GM19467 (cell line): ENCODE data around the gene ZFP62.
"Not testable (repeated sequence)": the region's sequence is repeated elsewhere in the genome, so short reads cannot be mapped to it uniquely, and the experiment has no call there.

Source experiments
- ATAC-seq: cut with Tn5 transposase; IDR thresholded peaks from one replicate; pipeline ENCODE4 v1.9.1; 2021; ENCODE audit warnings: mild to moderate bottlenecking, moderate library complexity; ENCODE audit not compliant: unreplicated experiment

The ZFP62 gene

DNA sequence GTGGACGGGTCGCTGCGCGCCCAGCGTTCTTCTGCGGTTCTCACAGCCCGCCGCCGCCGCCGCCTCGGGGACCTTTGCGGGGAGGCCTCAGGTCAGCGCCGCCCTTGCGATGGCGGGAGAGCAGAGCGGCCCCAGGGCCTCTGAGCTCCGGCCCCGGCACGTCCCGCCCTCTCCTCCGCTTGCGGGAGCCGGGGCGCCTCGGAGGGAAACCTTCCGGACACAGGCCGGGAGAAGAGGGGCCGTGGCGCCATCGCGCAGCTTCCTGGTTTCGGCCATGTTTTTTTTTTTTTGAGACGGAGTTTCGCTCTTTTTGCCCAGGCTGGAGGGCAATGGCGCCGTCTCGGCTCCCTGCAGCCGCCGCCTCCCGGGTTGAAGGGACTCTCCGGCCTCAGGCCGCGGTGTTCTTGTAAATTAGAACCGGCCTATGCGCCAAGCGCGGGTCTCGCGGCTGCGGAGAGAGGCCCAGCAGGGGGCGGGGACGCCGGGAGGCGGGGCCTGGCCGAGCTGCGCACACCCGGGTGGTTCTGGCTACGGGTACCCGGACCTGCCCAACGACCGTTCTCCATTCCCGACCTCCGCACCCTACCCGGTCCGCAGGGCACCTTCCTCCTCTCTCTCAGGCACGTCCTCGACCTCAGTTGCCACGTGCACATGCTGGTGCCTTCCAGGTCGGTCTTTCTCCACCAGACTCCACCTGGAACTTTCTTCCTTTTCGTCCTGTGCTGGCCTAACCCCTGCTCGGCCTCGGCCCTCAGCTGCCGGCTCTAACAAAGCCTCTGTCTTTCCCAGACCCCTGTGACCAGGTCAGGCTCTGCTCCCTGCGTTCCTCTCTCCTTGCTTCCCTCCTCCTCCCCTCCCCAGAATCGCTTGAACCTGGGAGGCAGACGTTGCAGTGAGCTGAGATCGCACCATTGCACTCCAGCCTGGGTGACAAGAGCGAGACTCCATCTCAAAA lies 29.7 kb downstream of the ZFP62 start:
- ATAC-seq = peak; percentile 78

DNA sequence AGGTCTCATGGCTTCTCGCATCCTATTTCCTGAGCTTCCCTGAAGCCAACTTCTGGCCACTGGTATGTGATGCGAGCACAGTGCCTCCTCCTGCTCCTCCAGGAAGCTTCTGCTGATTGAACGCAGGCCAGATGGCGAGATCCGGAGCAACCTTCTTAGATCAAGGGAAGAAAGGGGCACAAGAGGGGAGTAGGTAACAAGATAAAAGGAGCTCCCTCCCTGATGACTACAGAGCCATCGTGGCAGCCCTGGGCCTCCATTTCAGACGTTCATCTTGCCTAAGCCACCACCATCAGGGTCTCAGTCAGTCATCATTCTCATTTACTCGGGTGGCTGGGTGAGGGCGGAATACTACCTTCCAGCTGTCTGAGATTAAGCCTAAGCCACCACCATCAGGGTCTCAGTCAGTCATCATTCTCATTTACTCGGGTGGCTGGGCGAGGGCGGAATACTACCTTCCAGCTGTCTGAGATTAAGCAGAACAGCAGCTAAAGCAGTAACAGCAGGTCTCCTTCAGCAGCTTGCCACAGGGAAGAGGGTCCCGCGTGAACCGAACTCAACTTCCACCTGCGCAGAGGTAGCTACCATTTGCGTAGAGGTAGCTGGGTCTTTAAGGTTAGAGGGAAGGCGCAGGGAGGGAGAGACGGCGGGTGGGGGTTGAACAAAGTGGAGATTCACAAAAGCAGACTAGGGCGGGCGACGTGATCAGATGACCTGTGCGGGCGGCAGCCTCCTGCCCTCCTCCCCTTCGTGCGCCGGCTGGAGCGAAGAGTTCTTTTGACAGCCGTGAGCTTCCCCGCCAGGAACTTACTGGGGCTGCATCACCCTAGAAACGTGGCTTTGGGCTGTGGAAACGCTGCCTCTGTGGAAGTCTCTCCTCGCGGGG lies 30.6 kb downstream of the ZFP62 start:
- peak; percentile 40 for ATAC-seq

DNA sequence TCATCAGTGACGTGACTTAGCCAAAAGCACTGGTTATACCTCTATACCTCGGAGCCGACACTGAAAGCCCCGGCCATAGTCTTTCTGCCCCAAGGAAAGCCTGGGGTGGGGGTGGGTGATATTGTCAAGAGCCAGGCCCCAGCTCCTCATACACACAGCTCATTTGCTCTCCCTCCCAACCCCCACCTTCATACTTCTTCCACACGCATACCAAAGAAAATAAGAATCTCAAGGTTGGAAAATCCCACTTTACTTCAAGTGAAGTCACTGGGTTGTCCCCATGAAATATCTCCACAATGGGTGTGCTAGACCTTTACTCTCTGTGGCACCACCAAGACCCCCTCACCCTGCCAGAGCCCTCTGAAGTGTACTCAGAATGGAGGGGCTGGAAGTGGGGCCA lies 31.4 kb downstream of the ZFP62 start:
- ATAC-seq = no peak

DNA sequence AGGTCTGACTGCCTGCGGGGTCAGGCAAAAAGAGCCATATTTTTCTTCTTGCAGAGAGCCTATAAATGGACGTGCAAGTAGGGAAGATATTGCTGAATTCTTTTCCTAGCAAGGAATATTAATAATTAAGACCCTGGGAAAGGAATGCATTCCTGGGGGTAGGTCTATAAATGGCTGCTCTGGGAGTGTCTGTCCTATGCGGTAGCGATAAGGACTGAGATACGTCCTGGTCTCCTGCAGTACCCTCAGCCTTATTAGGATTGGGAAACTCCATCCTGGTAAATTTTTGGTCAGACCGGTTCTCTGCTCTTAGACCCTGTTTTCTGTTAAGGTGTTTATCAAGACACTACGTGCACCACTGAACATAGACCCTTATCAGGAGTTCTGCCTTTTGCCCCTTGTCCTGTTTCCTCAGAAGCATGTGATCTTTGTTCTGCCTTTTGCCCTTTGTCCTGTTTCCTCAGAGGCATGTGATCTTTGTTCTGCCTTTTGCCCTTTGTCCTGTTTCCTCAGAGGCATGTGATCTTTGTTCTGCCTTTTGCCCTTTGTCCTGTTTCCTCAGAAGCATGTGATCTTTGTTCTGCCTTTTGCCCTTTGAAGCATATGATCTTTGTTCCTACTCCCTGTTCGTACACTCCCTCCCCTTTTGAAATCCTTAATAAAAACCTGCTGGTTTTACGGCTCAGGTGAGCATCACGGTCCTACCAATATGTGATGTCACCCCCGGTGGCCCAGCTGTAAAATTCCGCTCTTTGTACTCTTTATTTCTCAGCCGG lies 32.1 kb downstream of the ZFP62 start:
- ATAC-seq = not testable (repeated sequence)

DNA sequence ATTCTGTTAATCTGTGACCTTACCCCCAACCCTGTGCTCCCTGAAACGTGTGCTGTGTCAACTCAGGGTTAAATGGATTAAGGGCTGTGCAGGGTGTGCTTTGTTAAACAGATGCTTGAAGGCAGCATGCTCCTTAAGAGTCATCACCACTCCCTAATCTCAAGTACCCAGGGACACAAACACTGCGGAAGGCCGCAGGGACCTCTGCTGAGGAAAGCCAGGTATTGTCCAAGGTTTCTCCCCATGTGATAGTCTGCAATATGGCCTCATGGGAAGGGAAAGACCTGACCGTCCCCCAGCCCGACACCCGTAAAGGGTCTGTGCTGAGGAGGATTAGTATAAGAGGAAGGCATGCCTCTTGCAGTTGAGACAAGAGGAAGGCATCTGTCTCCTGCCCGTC lies 33.7 kb downstream of the ZFP62 start:
- ATAC-seq = not testable (repeated sequence)

DNA sequence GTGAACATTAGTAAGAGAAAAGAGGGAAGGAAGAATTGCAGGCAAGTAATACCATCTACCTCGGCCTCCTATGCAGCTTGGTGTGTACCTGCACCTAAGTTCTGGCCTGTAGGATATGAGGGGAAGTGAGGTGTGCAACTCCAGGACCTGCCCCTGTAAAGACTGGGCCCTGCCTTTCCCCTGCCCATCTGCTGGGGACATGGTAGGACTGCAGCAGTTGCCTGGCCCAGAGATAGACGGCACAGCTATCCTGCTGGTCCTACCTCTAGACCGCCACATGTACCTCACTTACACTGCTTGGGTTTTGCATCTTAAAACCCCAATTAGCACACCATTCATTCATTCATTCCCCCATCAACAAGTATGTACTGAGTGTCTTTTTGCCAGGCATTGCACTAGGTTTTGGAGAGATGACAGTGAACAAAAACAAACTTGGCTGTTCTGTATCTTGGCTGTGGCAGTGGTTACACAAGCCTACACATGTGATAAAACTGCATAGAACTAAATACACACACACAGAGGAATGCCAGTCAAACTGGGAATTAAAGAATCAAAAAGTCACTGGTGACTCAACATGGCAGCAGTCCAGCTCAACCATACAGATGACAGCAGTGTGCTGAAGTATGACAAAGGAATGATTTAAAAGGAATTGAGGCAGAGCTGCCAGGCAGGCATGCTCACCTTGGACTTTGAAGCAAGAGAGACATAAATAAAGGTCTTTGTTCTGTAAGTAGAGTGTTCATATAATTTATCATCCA lies 35.1 kb downstream of the ZFP62 start:
- no peak for ATAC-seq

DNA sequence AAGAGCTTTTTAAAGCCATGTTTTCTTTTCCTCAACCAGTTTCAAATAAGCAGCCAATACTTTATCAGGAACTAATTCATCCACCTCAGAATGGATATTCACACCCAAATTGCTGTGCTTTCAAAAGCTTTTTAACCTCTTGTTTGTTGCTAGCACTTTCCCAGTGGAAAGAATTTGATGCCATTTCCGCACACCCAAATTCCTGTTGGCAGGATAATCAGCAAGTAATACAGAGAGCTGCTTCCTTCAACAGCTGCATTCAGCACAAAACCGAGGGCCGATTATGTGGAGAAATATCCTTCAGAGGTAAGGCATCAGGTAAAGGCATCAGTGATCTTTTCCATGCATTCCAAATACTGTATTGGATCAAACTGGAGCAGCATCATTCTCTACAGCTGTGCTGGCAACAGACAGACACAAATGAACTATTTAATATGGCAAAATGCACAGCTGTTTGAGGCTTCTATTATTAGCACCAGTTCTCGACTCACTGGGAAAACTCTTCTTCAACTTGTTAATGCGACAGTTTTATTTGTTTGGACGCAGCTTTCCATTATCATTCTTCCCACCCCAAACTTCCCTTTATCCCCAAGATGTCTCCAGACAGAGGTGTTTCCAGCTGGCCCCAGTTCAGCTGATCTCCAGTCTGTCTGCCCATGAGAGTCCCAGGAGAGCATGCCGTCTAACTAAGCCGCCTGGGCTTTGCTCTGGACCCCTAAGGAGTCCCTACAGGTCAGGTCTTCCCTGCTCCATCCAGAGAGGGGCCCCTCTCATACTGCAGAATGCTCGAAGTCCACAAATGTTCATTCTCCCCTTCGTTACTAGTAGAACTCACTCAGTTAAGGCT lies 36.2 kb downstream of the ZFP62 start:
- ATAC-seq = no peak

DNA sequence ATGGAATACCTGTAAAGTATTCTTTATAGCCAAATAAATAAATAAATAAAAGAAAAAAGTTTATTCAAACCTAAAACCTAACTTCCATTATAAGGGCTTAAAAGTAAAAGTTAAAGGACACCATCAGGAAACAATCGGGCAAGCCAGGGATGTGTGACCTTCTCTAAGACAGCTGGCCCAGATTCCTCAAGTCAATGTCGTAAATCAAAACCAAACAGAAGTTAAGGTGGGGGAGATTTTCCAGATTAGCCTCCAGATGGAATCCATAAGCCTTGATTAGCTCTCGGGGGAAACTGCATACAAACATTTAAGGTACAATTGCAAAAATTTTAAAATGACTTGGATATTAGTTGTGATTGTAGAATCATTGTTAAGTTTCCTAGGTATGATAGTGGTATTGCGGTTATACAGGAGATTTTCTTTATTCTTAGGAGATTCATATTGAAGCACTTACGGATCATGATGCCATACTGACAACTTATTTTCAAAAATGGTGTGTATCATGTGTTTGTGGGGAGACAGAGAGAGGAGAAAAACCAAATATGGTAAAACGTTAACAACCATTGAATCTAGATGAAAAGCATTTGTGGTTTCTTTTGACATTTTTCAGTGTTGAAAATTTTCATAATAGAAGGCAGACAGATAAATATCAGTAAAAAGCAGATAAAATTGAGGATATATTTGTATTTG lies 37.0 kb downstream of the ZFP62 start:
- no peak for ATAC-seq

DNA sequence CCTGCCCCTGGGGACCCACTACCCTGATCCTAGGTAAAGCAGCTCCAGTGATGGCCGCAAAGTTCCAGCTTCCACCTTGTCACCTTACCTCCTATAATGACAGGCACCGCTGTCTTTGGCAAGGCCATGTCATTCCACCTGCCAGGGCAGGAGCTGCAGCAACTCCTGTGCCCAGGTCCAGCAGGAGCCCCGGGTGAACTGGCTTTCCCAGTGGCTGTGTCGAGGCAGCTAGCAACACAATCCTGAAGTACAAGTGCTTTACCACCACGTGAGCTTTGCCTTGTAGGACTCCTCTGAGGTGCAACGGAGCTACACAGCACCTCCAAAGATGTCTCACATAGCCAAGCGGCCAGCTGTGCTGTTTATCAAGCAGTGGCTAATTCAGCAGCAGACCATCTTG lies 37.7 kb downstream of the ZFP62 start:
- ATAC-seq = no peak

DNA sequence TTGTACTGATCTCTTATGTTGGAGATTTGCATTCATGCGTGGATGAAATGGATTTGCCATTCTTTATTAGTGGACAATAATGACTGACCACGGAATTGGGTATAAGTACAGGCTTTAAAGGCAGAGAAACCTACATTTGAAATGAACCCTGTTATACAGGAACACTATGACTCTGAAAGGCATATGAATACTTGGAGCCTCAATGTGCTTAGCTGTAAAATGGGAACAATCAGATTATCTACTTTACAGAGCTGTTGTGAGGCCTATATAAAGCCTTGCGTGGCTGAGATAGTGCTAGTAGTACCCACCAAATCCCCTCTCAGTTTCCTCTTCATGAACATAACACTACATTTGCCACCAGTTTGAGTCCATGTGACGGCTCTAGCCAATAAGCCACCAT lies 39.5 kb downstream of the ZFP62 start:
- ATAC-seq = no peak

DNA sequence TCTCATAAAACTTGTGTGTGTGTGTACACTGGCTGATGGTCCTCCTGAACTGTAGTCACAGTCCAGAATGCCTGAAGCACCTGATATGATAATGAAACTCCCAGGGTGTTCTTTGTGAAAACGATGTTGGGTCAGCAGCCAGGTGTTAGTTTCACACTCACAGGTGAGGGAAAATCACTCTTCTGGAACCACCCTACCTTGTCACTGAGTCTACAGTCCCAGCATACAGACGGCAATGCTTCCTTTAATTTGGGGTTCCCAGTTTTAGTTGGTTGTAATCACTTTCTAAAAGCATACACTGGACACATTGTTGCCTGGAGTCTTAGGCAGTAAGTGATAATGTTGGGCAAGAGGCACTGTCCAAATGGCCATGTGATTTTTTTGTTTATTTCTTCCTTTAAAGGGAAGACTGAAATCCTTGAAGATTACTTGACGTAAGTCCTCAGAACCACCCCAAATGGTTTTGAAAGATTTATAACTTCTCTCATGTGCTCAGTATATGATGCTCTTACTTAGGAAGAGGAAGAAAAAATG lies 40.2 kb downstream of the ZFP62 start:
- ATAC-seq = peak; percentile 64

DNA sequence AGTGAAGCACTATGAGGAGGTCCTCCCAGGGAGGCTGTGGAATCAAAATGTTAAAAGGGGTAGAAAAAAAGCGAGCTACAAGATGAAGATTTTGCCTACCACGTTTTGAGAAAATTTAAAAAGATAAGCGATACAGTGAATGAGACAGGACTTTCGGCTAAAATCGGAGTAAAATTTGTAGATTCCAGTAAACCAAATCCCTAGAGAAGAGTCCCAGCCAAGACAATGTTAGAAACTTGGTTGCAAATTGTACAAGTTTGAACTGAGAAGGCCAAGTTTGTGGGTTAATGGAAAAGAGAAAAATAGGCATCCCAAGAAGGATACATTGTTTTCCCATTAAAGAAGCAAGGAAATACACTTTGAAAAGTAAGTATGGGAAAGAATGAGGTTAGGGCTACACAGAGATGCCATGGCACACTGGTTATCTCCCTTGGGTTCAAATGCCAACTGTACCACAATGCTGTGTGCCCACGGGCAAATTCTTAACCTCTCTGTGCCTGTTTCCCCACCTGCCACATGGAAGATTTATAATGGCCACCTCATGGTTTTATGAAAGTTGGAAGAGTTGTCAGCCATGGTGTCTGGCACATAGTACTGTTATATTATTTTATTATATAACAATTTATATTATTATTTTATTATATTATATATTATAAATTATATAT lies 42.3 kb downstream of the ZFP62 start:
- ATAC-seq = no peak

DNA sequence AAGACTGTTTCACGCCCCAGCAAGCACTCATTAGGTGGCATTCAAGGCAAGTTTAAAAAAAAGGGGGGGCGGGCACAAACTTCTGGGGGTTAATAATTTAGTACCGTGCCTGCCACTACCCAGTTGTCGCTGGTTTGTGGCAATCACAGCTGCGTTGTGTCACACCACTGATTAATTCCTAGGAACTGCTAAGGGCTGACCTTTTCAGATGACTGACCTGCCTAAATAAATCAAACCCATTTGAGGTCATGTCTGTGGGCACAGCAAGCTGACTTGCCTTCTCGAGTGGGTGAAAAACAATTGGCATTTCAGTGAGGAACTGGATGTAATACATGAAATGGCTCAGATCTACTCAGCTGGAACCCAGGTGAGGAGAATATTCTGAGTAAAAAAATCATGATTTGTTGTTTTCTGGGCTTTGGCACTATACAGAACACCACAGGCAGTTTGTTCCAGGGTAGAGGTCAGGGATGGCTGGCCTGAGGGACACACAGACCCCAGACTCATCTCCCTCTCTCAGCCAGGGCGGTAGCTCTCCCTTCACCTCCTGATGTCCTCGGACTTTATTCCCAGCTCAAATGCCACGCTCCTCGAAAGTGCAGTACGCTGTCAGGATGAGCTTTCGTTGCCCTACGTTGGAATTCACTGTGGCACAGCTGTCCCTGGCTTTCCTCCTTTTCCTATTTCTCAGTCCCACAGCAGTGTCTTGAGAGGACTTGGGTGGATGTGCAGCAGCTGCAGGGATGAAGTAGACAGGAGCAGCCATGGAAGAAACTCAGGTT lies 43.0 kb downstream of the ZFP62 start:
- ATAC-seq = no peak

DNA sequence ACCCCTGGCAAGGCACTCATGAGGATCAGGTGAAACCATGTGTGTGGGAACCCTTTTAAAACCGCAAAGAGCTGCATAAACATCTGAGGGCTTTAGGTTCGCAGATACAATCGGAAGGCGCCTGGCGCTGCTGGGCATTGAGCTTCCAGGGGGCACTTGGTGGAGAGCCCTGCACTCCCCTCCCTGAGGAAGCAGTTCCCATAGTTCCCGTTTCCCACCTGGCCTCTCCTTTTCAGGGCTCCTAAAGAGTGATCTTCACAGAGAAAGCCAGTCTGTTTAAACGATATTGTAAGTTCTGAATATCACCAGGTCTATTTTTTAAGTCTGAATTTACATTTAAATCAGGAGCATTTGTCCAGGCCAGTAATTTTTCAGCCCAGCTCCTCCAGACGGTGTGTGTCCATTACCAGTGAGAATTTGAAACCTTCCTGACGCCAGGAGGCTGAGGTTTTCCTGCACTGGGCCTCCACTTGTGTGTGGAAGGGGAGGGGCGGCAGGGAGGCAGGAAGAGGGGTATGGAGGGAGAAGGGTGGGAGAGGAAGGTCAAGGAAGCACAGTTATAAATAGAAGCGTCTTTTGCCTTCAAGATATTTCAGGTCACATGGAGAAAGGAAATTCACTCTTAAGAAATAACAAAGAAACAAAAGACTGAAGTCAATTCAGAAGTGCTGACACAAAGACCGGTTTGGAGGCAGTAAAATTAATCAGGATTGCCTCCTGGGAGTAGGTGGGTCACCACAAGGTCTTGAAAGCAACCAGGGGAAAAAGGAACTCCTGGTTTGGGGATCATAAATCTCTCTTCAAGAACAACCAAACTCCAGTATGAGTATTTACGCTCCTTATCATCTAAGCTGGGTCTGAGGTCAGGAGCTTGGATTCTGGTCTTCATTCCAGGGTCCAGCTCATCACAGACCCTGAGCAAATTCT lies 44.2 kb downstream of the ZFP62 start:
- ATAC-seq = no peak

DNA sequence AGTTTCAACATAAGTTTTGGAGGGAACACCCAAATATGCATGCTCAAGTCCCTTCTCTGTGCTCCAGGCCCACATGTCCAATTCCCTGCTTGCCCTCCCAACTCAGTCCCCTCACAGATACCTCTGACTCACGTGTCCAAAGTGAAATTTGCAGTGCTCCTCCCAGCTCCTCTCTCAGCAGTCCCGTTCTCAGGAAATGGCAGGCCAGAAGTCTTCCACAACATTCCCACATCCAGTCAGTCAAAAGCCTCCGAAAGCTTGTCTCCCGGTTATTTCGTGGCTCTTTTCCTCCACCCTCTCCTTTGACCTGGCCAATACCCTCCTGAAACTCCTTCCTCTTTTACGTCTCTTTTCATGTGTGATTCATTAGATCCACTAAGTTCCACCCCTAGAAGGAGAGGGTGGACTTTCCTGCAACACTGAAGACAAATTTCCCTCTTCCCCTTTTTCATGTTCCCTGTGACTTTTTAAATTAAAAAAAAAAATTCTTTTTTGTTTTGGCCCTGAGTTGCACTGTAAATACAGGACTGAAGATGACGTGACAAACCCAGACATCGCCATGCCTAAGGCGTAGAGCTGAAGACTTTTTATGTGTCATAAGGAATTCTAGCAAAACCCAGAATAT lies 45.7 kb downstream of the ZFP62 start:
- no peak for ATAC-seq

DNA sequence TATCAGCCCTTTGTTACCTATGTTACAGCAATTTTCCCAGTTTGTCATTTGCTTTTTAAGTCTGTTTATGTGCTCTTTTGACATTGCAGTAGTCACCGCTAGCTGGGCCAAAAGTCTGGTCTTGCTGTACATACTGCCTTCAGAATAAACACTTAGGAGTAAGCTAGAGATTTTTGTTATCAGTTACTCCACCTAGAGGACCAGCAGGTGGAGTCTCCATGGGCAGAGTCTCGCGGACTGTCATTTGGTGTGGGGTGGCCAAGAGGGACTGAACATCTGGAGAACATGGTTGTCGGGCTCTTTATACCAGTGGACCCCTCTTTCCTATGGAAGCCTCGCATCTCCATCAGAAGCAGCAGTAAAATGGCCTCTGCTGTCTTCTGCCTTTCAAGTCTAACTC lies 47.7 kb downstream of the ZFP62 start:
- no peak for ATAC-seq
